NCI-H748 treated with DMSO at 0.1 percent for 48 hours (cell line): ENCODE data around the gene DIS3L2.

Source experiments
- DNase-seq: peaks from one replicate; lab custom pipeline; 2025; lab: John Stamatoyannopoulos, UW

DIS3L2 gene

DNA sequence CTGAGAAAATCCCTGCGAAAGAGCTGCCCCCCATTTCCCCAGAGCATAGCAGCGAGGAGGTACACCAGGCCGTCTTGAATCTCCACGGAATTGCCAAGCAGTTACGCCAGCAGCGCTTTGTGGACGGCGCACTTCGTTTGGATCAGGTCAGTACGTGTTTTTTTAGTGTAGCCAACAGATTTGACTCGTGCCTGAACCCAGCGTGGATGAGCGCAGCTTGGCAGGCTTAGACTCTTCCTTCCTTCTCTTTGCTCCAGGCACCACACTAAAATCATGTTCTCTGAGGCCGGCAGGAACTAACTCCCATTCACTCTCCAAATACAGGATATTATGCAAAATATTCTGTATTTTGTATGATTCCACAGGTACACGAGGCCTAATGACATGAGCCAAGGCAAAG, 301.8 kb downstream of the DIS3L2 start:
- DNase-seq, result no peak

DNA sequence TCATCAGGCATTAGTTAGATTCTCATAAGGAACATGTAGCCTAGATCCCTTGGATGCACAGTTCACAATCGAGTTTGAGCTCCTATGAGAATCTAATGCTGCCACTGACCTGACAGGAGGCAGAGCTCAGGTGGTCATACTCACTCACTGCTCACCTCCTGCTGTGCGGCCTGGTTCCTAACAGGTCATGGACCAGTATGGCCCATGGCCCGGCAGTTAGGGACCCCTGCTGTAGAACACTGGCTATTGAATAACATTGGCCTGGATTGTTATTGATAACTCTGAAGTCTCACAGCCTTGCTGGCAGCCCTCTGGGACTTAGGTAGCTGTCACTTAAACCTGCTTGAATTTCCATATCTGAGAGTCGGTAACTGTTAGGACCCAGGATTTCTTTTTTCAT, 302.6 kb downstream of the DIS3L2 start:
- no peak for DNase-seq

DNA sequence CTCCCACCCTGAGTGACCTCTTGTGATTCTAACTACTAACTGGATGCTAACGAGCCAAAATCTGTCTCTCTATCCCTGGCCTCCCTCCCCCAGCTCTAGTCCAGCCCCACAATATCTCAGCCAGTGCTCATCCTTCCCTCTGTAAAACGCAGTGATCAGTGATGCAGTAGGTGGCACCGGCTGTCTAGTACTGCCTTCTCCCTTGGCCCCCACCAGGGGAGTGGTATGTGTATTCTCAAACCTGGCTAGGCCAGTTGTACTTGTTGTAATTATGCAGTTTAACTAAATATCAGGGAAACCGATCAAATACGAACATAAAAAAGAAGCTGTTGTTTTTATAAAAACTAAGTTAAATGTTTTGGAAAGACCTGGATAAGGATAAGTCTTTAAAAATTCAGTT, 303.8 kb downstream of the DIS3L2 start:
- no peak for DNase-seq

DNA sequence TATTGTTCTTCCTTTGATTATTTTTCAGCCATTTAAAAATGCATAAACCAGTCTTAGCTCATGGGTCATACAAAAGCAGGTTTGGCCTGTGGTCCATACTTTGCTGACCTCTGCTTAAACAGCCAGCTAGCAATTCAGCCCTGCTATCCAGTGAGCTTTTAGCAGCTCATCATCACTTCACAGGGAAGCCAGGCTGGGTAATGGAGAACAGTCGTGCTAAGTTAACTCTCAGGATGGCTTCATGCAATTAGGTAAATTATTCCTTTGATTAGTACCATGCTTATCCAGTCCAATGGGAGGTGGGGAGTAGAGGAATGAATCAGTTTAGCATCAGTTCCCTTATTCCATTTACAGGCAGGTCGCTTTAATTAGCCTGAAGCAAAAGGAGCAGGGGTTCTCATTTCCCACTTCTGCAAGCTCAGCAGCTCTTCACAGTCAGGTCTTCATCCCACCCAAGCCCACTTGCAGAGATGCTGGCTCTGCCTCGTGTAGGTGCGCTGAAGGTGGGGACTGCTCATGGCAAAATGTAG, 307.2 kb downstream of the DIS3L2 start:
- no peak for DNase-seq

DNA sequence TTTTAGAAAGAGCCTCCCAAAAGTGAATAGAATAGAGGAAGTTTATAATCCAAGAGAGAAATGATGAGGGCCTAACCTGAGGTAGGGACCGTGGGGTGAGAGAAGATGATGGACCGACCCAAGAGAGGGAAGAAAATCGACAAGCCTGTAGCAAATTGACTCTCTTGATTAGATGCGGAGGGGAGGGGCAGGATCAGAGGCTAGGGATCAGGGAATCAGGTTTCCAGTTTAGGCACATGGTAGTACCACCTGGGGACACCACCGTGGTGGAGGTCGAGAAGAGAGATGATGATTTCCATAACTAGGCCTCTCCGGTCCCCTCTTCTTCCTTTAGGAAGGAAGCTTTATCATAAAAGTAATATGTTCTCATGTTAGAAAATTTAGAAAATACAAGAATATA, 308.4 kb downstream of the DIS3L2 start:
- no peak for DNase-seq

DNA sequence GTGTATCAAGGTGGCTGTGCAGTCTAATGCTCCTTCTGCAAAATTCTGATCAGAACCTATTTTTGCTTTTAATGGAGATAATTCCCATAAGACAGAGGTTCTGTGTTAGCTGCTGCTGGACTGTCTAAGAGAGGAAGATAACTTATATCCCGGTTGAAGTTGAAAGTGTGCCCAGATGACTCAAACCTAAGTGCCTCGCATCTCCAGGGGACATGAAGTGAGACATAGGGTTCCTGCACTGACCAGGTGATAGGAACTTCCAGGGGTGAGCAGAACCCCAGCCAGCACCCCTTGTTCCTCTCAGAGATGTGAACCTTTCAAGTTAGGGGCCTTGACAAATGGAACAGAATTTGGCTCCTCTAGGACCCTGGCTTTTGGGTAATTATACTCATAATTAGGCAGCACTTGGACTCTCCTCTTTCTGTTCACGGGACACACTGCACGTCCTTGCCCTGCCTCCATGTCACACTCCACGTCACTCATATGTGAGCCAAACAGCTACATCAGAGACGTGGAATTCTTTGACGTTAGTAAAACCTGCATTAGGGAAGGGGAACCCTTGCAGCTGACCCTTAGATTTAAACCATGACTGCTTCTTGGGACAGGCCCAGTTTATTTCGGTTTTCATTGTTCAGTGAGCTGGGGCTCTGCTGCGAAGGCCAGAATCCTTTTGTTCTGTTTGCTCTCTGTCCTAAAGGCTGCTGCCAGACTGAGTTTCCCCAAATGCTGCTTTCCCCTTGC, 312.6 kb downstream of the DIS3L2 start:
- DNase-seq, result no peak

DNA sequence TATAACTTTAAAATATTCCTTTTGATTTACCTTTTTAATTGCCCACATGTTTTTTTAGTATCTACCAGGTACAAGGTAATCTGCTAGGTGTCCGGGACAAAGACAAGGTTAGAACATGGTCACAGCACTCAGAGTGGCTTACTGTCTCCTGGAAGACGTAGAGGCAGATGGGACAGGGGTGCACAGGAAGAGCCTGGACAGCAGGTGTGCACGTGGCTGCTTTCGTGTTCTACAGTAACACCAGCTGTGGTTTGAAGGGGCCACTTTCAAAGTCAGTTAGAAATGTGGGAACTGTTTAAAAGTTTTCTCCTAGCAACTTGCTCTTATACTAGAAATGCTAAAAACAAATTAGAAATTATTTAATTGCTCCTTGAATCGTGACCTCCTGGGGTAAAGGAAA, 314.2 kb downstream of the DIS3L2 start:
- DNase-seq, result no peak

DNA sequence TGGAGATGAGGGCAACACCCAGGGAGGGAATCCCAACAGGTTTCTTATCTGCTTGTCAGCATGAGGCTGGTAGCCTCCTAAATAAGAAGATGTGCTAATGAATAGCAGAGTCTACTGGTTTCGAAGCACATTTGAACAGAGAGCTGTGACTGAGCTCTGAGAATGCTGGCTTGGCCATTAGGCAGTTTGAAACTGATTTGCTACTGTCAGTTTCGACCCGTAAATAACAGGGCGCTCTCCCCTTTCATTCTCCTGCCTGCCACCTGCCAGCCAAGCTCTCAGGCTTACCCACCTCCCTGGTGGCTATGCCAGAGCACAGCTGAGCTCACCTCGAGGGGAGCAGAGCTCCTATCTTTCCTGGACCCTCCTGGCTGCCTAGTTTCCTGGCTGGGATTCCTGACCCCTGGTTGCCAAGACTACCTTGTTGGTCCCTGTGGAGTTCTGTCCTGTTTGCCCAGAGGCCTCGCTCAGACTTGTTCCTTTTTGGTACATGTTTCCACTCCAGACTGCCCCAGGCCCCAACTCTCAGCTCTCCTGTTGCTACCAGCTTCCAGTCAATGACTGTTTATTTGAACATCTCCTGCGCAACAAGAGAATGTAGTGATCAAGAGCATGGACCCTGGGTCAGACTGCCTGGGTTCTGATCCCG, 314.7 kb downstream of the DIS3L2 start:
- DNase-seq, result no peak

DNA sequence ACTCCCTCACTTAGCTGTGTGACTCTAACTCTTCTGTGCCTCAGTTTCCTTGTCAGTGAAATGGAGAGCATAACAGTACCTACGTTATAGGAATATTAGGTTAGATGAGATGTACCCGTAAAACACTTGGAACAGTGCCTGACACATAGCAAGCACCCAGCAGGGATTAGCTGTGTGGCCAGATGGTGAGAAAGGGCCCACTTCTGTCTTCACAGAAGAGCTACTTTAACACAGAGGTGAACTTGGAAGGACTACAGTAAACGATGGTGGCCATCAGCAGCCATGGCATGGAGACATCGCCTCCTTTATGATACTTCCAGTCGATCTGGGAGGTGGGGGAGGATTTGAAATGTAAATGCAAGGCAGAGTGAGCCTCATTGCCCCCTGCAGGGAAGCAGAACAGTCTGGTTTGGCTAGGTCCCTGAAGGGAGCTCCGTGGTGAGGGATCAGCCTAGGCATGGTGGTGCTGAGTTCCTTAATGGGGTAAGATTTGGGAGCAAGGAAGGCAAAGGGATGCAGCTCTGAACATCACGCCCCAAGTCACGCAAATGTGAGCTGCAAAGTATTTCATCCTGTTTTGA, 315.3 kb downstream of the DIS3L2 start:
- DNase-seq, result no peak

DNA sequence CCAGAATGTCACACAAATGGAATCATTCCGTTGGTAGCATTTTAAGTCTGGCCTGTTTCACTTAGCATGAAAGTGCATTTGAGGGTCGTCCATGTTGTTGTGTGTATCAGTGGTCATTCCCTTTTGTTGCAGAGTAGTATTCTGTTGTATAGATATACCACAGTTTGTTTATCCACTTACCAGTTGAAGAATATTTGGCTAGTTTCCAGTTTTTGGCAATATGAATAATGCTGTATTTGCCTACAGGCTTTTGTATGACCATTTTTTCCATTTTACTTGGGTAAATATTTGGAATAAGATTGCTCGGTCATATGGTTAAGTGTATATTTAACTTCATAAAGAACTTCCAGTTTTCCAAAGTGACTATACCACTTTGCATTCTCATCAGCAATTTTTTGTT, 317.0 kb downstream of the DIS3L2 start:
- no peak for DNase-seq

DNA sequence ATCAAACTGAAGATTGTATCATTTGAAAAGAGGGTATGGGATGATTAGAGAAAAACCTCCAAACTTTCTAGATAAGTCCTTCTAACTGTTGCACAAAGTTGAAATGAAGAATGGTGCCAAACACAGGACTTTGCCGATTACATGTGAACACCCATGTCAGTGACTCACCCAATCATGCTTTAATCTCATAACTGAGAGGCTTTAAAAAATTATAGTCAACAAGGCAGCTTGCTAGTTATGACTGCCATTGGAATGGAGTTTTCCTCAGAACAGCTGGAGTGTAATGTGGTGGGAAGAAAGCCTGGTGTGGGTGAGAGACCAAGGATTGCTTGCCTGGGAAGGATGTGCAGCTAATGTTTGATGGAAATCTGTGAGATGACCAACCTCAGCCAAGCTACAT, 318.8 kb downstream of the DIS3L2 start:
- no peak for DNase-seq

DNA sequence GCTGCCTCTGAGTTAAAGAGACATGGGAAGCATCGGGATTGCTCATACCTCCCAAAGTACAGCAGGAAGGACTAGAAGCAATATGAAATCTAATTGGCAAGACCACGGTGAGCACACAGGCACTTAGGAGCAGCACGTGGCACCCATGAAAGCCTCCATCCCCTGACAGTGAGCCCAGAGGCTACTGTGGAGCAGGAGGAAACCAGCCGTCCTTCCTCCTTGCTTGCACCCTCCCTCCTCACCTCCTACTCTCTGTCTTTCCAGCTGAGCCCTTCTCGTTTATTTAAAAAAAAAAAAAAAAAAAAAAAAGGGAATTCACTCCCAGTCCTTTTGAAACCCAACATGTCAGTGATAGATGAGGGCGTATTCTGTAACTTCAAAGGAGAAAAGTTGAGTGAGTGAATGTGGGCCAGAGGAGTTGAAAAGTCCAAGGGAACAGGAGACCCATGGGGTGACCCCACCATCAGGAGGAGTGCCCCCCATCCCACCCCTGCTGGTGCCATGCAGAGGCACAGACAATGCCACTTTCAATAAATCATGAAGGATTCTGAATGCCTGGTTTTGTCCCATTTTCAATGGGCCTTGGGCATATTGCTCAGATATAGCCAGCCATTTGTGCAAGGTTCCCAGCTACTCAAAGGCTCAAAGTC, 320.5 kb downstream of the DIS3L2 start:
- no peak for DNase-seq

DNA sequence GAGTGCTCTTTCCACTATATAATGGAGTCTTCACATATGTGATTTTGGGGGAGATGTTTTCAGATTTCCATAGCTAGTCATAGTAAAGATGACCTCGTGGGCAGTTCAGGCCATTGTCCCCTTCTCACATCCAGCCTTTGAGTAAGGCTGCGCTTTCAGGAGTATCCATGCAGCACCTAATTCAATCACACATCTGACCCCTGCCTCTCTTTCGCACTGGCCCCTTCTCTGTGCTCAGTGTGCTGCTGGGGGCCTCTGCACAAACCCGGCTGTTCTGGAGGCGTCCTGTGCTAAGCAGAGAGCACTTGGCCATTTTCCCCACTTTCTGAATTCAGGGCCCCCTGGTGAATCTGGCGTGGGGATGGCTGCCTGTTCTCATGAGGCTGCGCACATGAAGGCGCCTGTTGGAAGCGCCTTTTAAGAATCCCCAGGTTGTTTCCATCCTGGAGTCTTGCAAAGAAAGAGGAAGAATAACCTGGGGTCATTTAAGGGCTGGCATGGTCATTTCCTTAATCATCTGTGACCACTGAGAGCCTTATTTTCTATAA, 321.1 kb downstream of the DIS3L2 start:
- DNase-seq, result no peak

DNA sequence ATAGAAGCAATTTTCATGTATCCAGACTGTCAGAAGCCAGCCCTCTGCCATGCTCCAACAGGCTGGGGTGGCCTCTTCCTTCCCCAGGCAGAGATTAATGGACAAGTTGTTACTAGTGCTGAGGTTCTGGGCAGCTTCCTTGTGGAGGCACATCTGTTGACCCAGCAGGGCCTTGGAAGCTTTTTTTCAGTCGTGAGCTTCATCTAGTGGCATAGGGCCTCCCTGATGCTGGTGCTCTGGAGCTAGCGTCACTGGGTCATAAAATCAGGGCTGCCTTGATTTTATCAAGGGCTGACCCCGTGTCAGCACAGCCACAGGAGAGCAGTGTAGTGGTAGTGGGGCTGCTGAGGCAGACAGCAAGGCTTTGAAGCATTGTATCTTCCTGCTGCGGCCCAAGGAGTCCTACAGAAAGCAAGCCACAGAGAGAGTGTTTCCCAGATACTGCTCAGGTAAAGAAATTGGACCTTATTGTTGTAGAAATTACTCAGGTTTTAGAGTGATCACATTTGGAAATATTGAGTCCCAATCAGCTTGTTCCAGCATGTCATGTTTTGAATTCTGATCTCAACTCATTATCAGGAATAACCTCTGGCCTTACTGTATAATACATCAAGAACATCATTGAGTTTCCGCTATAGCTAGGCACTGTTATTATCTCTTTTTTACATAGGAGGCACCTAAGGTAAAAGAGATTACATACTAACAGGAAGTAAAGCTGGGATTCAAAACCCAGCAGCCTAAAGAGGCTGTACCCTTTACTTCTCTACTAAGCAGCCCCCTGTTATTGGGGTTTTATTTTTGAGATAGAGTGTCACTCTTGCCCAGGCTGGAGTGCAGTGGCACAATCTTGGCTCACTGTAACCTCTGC, 324.7 kb downstream of the DIS3L2 start:
- DNase-seq, result no peak

DNA sequence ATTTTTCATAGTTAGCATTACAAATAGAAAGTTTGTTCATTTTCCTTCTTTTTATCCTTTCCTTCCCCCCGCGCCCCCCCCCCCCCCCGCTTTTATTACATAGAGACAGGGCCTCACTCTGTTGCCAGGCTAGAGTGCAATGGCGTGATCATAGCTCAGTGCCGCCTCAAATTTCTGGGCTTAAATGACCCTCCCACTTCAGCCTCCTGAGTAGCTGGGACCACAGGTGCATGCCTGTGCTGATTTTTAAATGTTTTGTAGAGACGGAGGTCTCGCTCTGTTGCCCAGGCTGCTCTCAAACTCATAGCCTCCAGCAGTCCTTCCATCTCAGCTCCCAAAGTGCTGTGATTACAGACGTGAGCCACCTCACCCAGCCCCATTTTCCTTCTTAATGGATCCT, 325.8 kb downstream of the DIS3L2 start:
- DNase-seq, result no peak

DNA sequence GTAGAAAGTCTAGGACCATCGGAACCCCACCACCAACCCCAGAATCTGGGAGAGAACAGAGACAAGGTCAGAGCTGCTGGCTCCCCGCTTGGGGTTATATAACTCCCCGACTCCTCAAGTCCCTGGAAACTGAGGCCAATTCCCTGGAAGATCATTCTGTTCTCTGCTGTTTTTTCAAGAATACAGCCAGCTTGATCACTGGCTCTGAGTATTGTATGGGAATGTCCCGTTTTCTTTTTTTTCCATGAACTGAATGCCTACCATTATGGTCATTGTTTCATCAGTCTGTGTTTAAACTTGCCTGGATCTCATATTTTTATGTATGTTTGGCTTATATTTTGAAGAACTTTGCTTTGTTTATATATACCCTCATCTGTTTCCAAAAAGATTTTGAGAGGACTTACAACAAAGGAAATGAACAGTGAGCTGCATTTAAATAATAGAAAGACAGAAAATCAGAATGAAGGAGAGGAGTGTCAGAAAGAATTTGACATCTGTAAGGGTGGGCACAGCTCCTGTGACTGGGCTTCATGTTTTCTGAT, 327.0 kb downstream of the DIS3L2 start:
- DNase-seq, result no peak

DNA sequence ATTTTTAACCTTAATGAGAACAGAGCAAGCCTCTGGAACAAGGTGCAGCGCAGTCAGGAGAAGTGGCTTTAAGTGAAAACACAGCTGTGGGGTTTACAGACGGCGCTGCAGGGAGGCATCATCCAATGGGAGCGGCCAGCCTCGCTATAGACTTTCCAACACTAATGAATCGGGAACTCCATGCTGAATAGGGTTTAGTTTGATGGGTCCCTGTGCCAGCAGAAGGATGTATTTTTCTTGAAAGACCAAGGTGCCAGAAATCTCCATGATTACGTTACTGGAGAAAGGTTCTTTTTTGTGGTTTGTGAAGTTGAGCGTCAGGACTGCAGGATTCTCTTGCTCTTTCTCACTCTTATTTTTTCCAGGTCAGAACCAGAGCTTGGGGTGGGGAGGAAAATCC, 329.2 kb downstream of the DIS3L2 start:
- DNase-seq, result no peak

DNA sequence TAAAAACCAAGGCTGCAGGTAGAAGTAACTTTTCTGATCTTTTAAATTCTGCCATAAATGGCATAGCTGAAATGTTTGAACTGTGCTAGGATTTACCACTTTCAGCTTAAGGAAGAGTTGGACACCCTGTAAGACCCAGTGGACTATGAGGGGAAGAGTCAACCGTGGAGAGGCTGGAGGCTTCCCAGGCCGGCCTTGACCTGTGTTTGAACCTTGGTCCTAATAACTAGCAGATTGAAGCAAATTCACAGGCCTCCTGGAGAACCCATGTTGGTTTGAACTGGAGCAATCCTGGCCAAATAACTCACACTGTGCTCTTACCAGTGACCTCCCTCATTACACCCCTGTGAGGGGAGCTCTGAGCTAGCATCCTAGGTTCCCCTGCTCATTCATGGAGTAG, 329.8 kb downstream of the DIS3L2 start:
- DNase-seq, result no peak

DNA sequence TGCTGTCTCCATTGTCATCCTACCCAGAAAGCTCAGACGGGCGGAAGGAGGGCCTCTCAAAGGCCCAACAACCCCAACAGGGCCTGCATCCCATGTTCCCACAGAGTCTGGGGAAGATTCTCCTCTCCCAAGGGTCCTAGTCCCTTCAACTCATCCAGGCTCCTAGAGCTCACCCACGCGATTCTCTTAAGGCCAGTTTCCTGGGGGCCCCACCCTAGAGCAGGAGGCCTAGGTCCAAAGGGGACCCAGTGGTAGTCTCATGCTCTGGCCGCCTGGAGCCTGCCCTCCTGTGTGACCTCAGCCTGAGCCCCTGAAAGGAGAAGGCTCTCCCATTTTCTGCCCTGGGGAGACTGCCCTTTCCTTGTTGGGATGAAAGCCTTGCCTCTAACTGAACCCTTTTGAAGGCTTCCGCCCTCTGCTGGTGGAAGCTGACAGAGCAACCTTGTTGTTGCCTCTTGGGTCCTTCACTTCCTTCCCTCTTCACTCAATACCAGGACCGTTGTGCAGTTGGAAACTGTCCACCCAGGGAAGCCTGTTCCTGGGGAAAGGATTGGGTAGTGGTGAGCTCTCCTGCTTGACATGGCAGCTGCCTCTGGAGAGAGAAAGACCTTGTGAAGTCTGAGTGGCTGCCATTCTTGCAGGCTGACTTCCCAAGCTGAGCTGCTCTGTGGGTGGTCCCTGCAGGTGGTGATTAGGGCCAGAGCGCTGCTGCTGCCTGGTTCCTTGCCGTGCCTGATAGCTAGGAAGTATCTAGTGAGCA, 331.1 kb downstream of the DIS3L2 start:
- no peak for DNase-seq

DNA sequence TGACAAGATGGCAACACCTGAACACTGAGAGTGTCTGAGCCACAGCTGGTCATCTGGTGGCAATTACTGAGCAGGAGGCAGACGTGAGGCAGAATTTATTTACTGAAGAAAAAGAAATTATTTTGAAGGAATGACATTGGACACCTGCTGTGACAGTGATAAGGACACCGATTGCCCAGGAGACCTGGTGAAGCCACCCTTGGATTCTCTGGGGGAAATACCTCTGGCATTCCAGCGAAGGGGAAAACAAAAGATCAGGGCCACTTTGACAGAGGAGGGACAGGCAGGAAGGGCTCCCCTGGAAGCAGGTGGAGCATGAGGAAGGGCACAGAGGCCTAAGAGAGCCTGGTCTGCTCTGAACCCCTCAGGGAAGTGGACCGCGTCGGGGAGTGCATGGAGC, 331.7 kb downstream of the DIS3L2 start:
- DNase-seq, result no peak

DNA sequence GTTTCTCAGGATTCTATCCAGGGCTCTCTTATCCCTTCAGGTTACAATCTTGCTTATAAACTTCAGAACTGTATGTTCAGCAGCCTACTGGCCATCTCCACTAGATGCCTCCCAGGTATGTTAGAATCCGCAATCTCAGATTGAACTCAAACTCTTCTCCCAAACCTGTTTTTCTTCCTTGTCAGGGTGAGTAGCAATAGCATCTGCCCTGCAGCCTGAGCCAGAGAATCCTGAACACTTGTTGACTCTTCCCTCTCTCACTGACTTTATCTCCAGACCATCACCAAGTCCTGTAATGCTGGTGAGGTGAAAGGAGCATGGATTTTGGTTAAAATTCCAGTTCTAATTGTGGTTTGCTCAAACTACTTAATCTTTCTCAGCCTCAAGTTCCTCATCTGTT, 334.5 kb downstream of the DIS3L2 start:
- no peak for DNase-seq
